HG02623 (cell line): ENCODE measurements around the gene DTD2.

ENCODE experiments used
- ATAC-seq: cut with Tn5 transposase; IDR thresholded peaks from one replicate; pipeline ENCODE4 v1.9.1; 2021; ENCODE audit warnings: moderate library complexity; ENCODE audit not compliant: unreplicated experiment

DTD2 gene

DNA sequence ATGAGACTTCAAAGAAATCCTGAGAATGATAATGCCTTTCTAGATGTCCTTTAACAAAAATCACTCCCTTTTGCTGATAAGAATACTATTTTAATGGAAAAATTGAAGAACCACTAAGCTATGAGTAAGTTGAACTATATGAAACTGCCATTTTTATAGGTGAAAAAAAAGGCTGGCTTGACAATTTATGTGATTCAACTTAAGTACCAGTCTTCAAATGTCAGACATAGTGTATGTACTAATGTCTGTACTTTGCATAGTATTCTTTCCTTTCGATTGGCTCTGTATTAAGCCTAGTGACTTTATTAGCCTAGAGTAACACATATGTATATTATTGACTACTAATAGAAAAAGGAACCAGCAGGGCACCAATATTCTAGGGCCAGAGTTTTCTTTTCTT lies 48.9 kb downstream of the DTD2 start:
- ATAC-seq, result no peak

DNA sequence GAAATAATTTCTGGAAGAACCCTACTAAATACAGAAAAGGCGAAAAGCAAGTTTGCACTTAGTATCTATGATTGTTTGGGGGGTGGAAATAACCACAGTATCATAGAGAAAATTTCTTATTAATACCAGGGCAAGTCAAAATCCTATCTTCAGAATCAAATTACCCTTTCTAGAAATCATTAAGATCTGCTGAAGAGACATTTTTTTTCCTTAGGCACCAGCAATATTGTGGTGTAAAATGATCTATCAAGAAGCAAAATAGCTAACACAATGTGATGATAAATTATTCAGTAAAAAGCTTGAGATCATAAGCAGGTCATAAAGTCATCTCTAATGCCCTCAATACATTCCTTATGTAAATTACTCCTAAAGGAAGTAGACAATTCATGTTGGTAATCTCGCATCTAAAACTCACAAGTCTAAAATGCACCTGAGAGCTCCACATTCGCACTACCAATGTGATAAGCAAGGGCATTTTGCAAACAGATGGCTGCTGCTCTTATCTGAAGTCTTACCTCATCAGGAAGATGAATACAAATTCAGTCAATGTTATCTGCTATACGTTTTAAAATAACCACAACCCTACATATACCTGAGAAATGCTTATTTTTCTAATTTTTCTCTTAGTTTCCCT lies 51.6 kb downstream of the DTD2 start:
- no peak for ATAC-seq

- no peak for ATAC-seq
These were observed 52.2 kb downstream of the DTD2 start for GRCh38 chr14:31405106-31405505.

DNA sequence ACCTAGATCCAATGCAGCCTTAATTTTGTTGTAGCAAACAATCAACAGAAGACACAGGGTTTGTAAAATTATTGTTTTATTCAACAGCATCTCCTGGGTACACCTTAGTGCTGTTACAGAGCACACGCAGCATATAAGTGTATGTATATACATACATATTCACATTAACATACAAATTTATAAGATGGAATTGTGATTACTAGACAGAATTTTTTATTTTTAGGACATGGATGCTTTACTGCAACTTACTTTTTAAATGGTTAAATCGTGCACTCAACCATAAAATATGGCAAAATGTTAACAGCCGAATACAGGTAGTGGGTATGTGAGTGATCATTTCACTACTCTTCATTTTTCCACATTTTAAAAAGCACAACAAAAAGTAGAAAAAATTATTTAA lies 53.6 kb downstream of the DTD2 start:
- no peak for ATAC-seq

DNA sequence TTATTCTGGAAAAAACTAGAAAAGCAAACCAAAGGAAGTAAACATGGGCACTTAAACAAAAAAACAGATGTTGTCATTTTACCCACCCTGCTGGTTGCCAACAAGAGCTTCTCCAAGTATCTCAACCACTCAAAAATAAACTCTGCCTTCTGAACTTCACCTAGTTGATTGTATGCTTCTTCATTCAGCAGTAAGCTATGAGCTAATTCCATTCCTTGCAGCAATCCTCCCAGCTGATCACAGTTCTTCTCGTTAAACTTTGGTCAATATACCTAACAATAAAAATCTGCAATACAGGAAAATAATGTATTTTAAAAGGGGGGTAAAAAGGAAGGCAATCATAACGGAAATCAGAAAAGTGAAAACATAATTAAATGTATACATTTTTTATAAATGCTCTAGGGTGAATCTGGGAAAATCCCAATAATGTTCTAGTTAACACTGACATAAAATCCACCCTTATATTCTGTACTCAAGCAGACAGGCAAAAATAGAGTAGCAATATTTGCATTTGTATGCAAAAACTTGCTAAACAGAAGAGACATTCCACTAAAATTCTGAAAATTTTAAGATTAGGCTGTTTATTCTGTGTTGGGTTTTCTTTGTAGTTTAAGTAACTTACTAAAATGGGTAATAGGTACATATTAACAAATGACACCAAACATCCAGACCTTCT lies 54.4 kb downstream of the DTD2 start:
- ATAC-seq, result no peak

DNA sequence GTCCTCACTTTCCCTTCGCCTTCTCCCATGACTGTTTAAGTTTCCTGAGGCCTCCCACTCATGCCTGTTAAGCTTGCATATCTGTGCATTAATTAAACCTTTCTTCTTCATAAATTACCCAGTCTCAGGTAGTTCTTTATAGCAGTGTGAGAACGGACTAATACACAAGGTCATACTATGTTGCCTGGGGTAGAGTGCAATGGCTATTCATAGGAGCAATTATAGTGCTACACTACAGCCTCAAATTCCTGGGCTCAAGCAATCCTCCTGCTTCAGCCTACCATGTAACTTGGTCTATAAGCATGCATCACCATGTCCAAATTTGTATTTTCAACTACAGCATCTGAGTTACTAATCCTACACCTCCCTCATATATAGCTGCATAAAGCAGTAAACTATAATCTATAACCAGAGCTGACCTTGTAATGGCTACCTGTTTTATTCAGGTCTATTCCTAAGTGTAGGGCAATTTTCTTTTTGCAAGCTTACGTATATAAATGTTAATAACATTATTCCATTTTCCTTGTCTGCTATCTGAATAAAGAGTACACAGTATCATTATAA lies 55.9 kb downstream of the DTD2 start:
- ATAC-seq, result no peak

DNA sequence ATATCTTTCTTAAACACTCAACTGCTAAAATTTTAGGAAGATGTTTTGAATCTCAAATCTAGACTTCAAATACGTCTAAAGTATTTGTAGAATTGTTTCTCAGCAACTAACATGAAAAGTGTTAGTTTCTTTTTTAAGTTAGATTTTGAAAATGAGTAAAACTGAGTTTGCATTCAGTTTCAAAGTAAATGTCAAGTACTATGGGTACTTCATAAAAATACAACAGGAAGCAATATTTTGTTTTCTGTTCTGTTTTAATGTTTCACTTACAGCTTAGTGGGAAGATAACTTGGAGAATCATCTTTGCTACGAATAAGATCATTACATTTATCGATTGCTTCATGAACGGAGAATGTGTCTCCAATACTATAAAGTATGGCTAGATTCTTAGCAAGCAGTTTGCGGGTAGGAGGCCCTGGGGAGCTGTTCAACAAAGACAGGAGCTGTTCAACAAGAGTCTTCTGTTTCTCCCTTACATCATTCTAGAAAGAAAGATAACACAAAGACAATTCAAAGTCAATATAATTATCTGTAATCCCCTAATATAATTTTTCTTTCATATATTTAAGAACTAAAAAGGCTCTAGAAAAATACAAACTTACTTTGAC lies 57.2 kb downstream of the DTD2 start:
- ATAC-seq, result no peak
